Uterus (tissue), 4 donors: Measurements from ENCODE around the gene SEC14L5. TPM values are rescaled to one million over a fixed set of nuclear protein-coding genes. Genes with fewer than 3 reads are reported as not detected.

Experiments
- DNase-seq, 2 donors: peaks; one replicate each; pipeline ENCODE4 v3.0.0-alpha.2; 2019 to 2020
- H3K27ac ChIP-seq, 2 donors: fragments of 200-600 bp; sonication (generic); 1 replicate in 1 of 2; 2 replicates in 1 of 2; pipeline ENCODE4 v1.5.1; 2016 to 2018
- H3K27me3 ChIP-seq, 2 donors: fragments of 200-600 bp; sonication (generic); one replicate each; pipeline ENCODE4 v1.5.1; 2018 to 2019; ENCODE audit warnings: control low read depth in 1 of 2
- H3K36me3 ChIP-seq, 2 donors: fragments of 200-600 bp; sonication (generic); one replicate each; pipeline ENCODE4 v1.5.1; 2019; ENCODE audit warnings: control low read depth in 1 of 2
- H3K4me1 ChIP-seq, 2 donors: fragments of 200-600 bp; sonication (generic); one replicate each; pipeline ENCODE4 v1.5.1; 2018 to 2019; ENCODE audit warnings: control low read depth in 1 of 2
- H3K4me3 ChIP-seq, 2 donors: fragments of 200-600 bp; sonication (generic); 1 replicate in 1 of 2; 2 replicates in 1 of 2; pipeline ENCODE4 v1.5.1; 2018 to 2019; ENCODE audit warnings: mild to moderate bottlenecking in 1 of 2
- H3K9me3 ChIP-seq, 2 donors: fragments of 200-600 bp; sonication (generic); one replicate each; pipeline ENCODE4 v1.5.1; 2019; ENCODE audit warnings: control low read depth in 1 of 2
- CTCF ChIP-seq, 4 experiments: fragments of 200-600 bp in 2 of 4; fragments of 450-650 bp in 2 of 4; sonication (generic) in 2 of 4; IDR thresholded peaks; one replicate each; pipeline ENCODE4 v1.5.1; 2016 to 2019; ENCODE audit warnings: antibody characterized with exemption in 4 of 4, mild to moderate bottlenecking in 2 of 4, moderate library complexity in 1 of 4
- POLR2A ChIP-seq, 2 donors: fragments of 450-650 bp; IDR thresholded peaks; one replicate each; pipeline ENCODE4 v1.6.1; 2016; ENCODE audit warnings: antibody characterized with exemption in 2 of 2, mild to moderate bottlenecking in 1 of 2, moderate library complexity in 1 of 2
- intact Hi-C: fragments of 100-400 bp; cut with DNase I; formaldehyde crosslinking; loops from one replicate; pipeline ENCODE4 v1.15.1; 2023; ENCODE audit warnings: low total_unique reads
- total RNA-seq, 4 donors: library from RNA; depleted of rRNA in 3 of 4; stranded (reverse); fragments of >200 nt in 3 of 4; gene quantifications; one replicate each; pipeline versions ENCODE4 v1.1.0 to v1.2.4, GENCODE V29; 2014 to 2023
- donor health status: DM: yes; HTN: yes; CAD: no.

SEC14L5 gene
- total RNA-seq, 4 donors from 2014 or later, result 0.28 to 2.0 TPM; not detected in 2

GRCh38 chr16:5001986-5002385, 43.9 kb downstream of the SEC14L5 start:
- DNase-seq, result no peak
- Histone ChIP-seq H3K4me3 (no peak overlapping the region), H3K27ac (no peak overlapping the region), H3K36me3 (no peaks in the 10 kb centered on the region), H3K27me3 (no peaks in the 10 kb centered on the region), H3K9me3 (no peaks in the 10 kb centered on the region), H3K4me1 (no peaks in the 10 kb centered on the region)
- TF ChIP-seq POLR2A (IDR thresholded peaks at IDR 0.05) (no peak), CTCF (IDR thresholded peaks at IDR 0.05) (no peak)
- intact Hi-C loops, result no loop called here

- DNase-seq, result no peak
- Histone ChIP-seq H3K27me3 (no peaks in the 10 kb centered on the region), H3K27ac (no peak overlapping the region), H3K4me3 (no peak overlapping the region), H3K36me3 (no peaks in the 10 kb centered on the region), H3K9me3 (no peaks in the 10 kb centered on the region), H3K4me1 (no peaks in the 10 kb centered on the region)
- no peak for TF ChIP-seq CTCF (IDR thresholded peaks at IDR 0.05)
- no peak for TF ChIP-seq POLR2A (IDR thresholded peaks at IDR 0.05)
- intact Hi-C loops, result no loop called here
Measured at GRCh38 chr16:5002699-5003143, 44.6 kb downstream of the SEC14L5 start.

GRCh38 chr16:5003211-5003610, 45.1 kb downstream of the SEC14L5 start:
- no peak for TF ChIP-seq CTCF (IDR thresholded peaks at IDR 0.05)
- TF ChIP-seq POLR2A (IDR thresholded peaks at IDR 0.05), result no peak
- intact Hi-C loops, result no loop called here
- no peak for DNase-seq
- no peaks in the 10 kb centered on the region for H3K36me3 ChIP-seq
- no peaks in the 10 kb centered on the region for H3K27me3 ChIP-seq
- no peak overlapping the region for H3K27ac ChIP-seq
- H3K9me3 ChIP-seq, result no peaks in the 10 kb centered on the region
- H3K4me1 ChIP-seq, result no peaks in the 10 kb centered on the region
- H3K4me3 ChIP-seq, result no peak overlapping the region

GRCh38 chr16:5003828-5004227, 45.7 kb downstream of the SEC14L5 start:
- intact Hi-C loops, result no loop called here
- TF ChIP-seq CTCF (IDR thresholded peaks at IDR 0.05), result no peak
- no peak for TF ChIP-seq POLR2A (IDR thresholded peaks at IDR 0.05)
- no peak for DNase-seq
- Histone ChIP-seq H3K4me1 (no peaks in the 10 kb centered on the region), H3K36me3 (no peaks in the 10 kb centered on the region), H3K4me3 (no peak overlapping the region), H3K27ac (no peak overlapping the region), H3K27me3 (no peaks in the 10 kb centered on the region), H3K9me3 (no peaks in the 10 kb centered on the region)

- intact Hi-C loops, result no loop called here
- H3K36me3 ChIP-seq, result no peaks in the 10 kb centered on the region
- H3K27me3 ChIP-seq, result no peaks in the 10 kb centered on the region
- no peaks in the 10 kb centered on the region for H3K9me3 ChIP-seq
- no peak for DNase-seq
- no peaks in the 10 kb centered on the region for H3K4me1 ChIP-seq
- H3K27ac ChIP-seq, result no peak overlapping the region
- no peak overlapping the region for H3K4me3 ChIP-seq
- TF ChIP-seq CTCF (IDR thresholded peaks at IDR 0.05), result no peak
- TF ChIP-seq POLR2A (IDR thresholded peaks at IDR 0.05), result no peak
Measured at GRCh38 chr16:5004311-5004710, 46.2 kb downstream of the SEC14L5 start.
